ENCODE data around the gene ZNF296. TPM values are rescaled to one million over a fixed set of nuclear protein-coding genes. Genes with fewer than 3 reads are reported as not detected.
A peak's percentile ranks its signal among the peaks of the same experiment; 100 is the strongest.

The ZNF296 gene
- polyA plus RNA-seq, 5 donors, result 0.39 to 2.0 (median 0.93) TPM

GRCh38 chr19:45087531-45087930 lies 11.3 kb upstream of the ZNF296 start:
- no peak for DNase-seq

GRCh38 chr19:45086480-45086879 lies 10.2 kb upstream of the ZNF296 start:
- no peak for DNase-seq

GRCh38 chr19:45082170-45082569 lies 5.9 kb upstream of the ZNF296 start:
- no peak for DNase-seq

GRCh38 chr19:45079911-45080370 lies 3.7 kb upstream of the ZNF296 start:
- DNase-seq, result no peak

- peak in 1 of 2 donors; percentile 54 for DNase-seq
Observed at GRCh38 chr19:45079063-45079910, 3.0 kb upstream of the ZNF296 start, which contains the start of gene GEMIN7. GEMIN7 (plus strand) TSS chr19:45079260; CDS start chr19:45090115, 10,855 bp downstream.

GRCh38 chr19:45078390-45079062 lies 2.2 kb upstream of the ZNF296 start:
- DNase-seq, result no peak

GRCh38 chr19:45076851-45077730 lies 813 bp upstream of the ZNF296 start:
- DNase-seq, result no peak

- peak in 1 of 2 donors; percentile 29 for DNase-seq
Observed at GRCh38 chr19:45075301-45076028, 813 bp downstream of the ZNF296 start.

GRCh38 chr19:45074744-45075300 lies 1.5 kb downstream of the ZNF296 start:
- DNase-seq, result no peak

- DNase-seq, result no peak
Observed at GRCh38 chr19:45071969-45072790, 4.1 kb downstream of the ZNF296 start.

- no peak for DNase-seq
Observed at GRCh38 chr19:45071545-45071938, 4.7 kb downstream of the ZNF296 start.

GRCh38 chr19:45070861-45071544 lies 5.3 kb downstream of the ZNF296 start:
- DNase-seq, result no peak

GRCh38 chr19:45070214-45070613 lies 6.1 kb downstream of the ZNF296 start:
- DNase-seq, result no peak

- DNase-seq, result no peak
Observed at GRCh38 chr19:45069056-45069455, 7.2 kb downstream of the ZNF296 start.

GRCh38 chr19:45068041-45068440 lies 8.2 kb downstream of the ZNF296 start:
- no peak for DNase-seq

GRCh38 chr19:45066921-45067661 lies 9.2 kb downstream of the ZNF296 start:
- no peak for DNase-seq

GRCh38 chr19:45063851-45064801 lies 12.2 kb downstream of the ZNF296 start:
- DNase-seq, result no peak

Data from right lung (tissue), 5 donors.